HEK293T (cell line): Measurements from ENCODE around the gene SLCO4A1.

ENCODE experiments used
- BHLHE40 ChIP-seq: fragments of 450-650 bp; IDR thresholded peaks from 2 replicates; pipeline ENCODE4 v1.6.1; 2016; ENCODE audit warnings: mild to moderate bottlenecking, moderate library complexity, borderline replicate concordance
- FOXM1 ChIP-seq: fragments of 450-650 bp; IDR thresholded peaks from 2 replicates; pipeline ENCODE4 v1.6.1; 2017; ENCODE audit warnings: mild to moderate bottlenecking, borderline replicate concordance
- NFRKB ChIP-seq: fragments of 450-650 bp; IDR thresholded peaks from 2 replicates; pipeline ENCODE4 v1.6.1; 2016; ENCODE audit warnings: mild to moderate bottlenecking, moderate library complexity
- SP1 ChIP-seq: fragments of 450-650 bp; IDR thresholded peaks from 2 replicates; pipeline ENCODE4 v1.6.1; 2017
- TARDBP ChIP-seq: fragments of 450-650 bp; IDR thresholded peaks from 2 replicates; pipeline ENCODE4 v1.6.1; 2016

DNA sequence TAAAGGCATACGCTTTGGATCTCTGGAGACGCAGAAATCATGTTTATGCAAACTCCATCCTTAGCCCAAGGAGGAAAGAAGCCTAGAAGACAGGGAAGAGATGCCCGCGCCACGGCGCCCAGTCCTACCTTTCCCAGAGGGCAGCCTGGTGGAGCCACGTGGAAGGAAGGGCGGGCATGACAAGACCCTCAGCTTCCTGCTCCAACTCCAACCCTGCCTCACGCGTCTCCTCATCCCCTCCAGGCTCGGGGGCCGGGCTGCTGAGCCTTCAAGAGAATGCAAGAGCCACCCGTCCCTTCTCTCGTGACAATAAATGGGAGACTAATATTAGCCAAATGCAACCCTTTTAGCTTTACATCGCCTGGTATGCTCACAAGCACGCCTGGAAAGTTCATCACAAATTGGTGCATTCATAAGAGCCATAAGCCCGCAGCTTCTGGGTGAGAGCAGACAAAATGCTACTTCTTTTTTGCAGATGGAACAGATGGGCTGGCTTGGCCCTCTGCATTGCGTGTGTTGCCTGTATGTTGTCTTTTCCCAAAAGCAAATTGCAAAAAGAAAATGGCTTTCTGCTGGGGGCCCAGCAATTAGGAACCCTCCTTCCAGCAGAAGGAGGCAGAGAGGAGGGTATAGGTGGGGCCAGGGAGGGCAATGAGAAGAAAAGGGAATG is 58.1 kb downstream of the SLCO4A1 start:
- no peak for TF ChIP-seq TARDBP
- TF ChIP-seq SP1: no peak
- no peak for TF ChIP-seq NFRKB
- TF ChIP-seq FOXM1: no peak
- TF ChIP-seq BHLHE40: no peak
